ENCODE results near the gene GNA12.

The GNA12 gene

GRCh38 chr7:2802101-2802500 lies 42.0 kb downstream of the GNA12 start:
- DNase-seq = no peak

- DNase-seq = no peak
Observed at GRCh38 chr7:2800931-2801688, 43.0 kb downstream of the GNA12 start.

GRCh38 chr7:2800220-2800930 lies 43.7 kb downstream of the GNA12 start:
- DNase-seq = no peak

- no peak for DNase-seq
Observed at GRCh38 chr7:2799253-2799652, 44.9 kb downstream of the GNA12 start.

GRCh38 chr7:2798669-2799068 lies 45.4 kb downstream of the GNA12 start:
- DNase-seq = no peak

GRCh38 chr7:2796358-2797352 lies 47.5 kb downstream of the GNA12 start:
- no peak for DNase-seq

GRCh38 chr7:2795906-2796305 lies 48.2 kb downstream of the GNA12 start:
- DNase-seq = no peak

GRCh38 chr7:2794836-2795636 lies 49.1 kb downstream of the GNA12 start:
- DNase-seq = no peak

GRCh38 chr7:2792856-2793487 lies 51.1 kb downstream of the GNA12 start:
- DNase-seq = no peak

GRCh38 chr7:2792235-2792634 lies 51.9 kb downstream of the GNA12 start:
- DNase-seq = no peak

GRCh38 chr7:2791390-2791789 lies 52.7 kb downstream of the GNA12 start:
- DNase-seq = no peak

GRCh38 chr7:2787251-2787951 lies 56.7 kb downstream of the GNA12 start:
- DNase-seq = no peak

- no peak for DNase-seq
Observed at GRCh38 chr7:2786607-2787116, 57.4 kb downstream of the GNA12 start.

- DNase-seq = no peak
Observed at GRCh38 chr7:2785071-2785500, 59.0 kb downstream of the GNA12 start.

GRCh38 chr7:2782565-2782964 lies 61.5 kb downstream of the GNA12 start:
- DNase-seq = no peak

- DNase-seq = no peak
Observed at GRCh38 chr7:2782121-2782520, 62.0 kb downstream of the GNA12 start.

- DNase-seq = no peak
Observed at GRCh38 chr7:2781636-2782035, 62.5 kb downstream of the GNA12 start.

- DNase-seq = no peak
Observed at GRCh38 chr7:2779051-2779450, 65.1 kb downstream of the GNA12 start.

GRCh38 chr7:2777898-2778535 lies 66.1 kb downstream of the GNA12 start:
- DNase-seq = no peak

GRCh38 chr7:2776401-2776800 lies 67.7 kb downstream of the GNA12 start:
- DNase-seq = no peak
